HepG2 (cell line): ENCODE results near the gene GPR149. TPM values are rescaled to one million over a fixed set of nuclear protein-coding genes. Genes with fewer than 3 reads are reported as not detected.

ENCODE experiments used
- ATAC-seq: fragments of 200-7000 bp; cut with Tn5 transposase; 3 replicates; pipeline ENCODE4 v1.9.1; 2020; ENCODE audit warnings: mild to moderate bottlenecking, moderate library complexity
- BruUV-seq: library from RNA; stranded (reverse); fragments of 400-500 nt; replicated peaks from 2 replicates; lab custom pipeline; 2021; lab: Mats Ljungman, UMichigan
- CTCF ChIA-PET: fragments of 300-600 bp; formaldehyde crosslinking; extraction: SDS; loops from one replicate; lab custom pipeline; 2021; ENCODE audit warnings: low total read pairs, inconsistent platforms, low intra/inter-chr PET ratio; lab: Yijun Ruan, JAX
- POLR2A ChIA-PET: fragments of 350-600 bp; sonication (Branson Sonifier 250); formaldehyde crosslinking; loops from one replicate; lab custom pipeline; 2020; ENCODE audit warnings: antibody characterized with exemption, inconsistent platforms; lab: Yijun Ruan, JAX
- DNase-seq: peaks from one replicate; pipeline ENCODE4 v3.0.0-alpha.2; 2015; ENCODE audit warnings: low spot score
- FAIRE-seq: peaks from 3 replicates; lab custom pipeline; 2011; peaks lifted over from hg19 to GRCh38; lab: Jason Lieb, UNC
- H2AFZ ChIP-seq: one replicate; pipeline ENCODE4 v1.6.1; 2011; ENCODE audit warnings: low read length, inconsistent platforms
- H3K27ac ChIP-seq: fragments of 300-600 bp; 3 replicates; pipeline ENCODE4 v1.8.0; 2011; ENCODE audit warnings: mixed run types, mild to moderate bottlenecking, mixed read lengths, low read length, inconsistent platforms; ENCODE audit not compliant: insufficient read depth; ENCODE audit errors: extremely low read length
- H3K27me3 ChIP-seq, 2 experiments: fragments of 200-600 bp in 1 of 2; 2 replicates in 1 of 2; 3 replicates in 1 of 2; pipeline versions ENCODE4 v1.6.0 to v1.8.0; 2011; ENCODE audit warnings: low read length in 2 of 2, mild to moderate bottlenecking in 2 of 2, moderate library complexity in 2 of 2, inconsistent platforms in 1 of 2; ENCODE audit not compliant: insufficient read depth in 2 of 2, control insufficient read depth in 1 of 2
- H3K36me3 ChIP-seq, 2 experiments: fragments of 200-600 bp in 1 of 2; replicated peaks in 1 of 2; 2 replicates in 1 of 2; 3 replicates in 1 of 2; pipeline versions ENCODE4 v1.5.1 to v1.8.0; 2011; ENCODE audit warnings: low read length in 2 of 2, inconsistent platforms in 1 of 2; ENCODE audit not compliant: insufficient read depth in 2 of 2, control insufficient read depth in 1 of 2
- H3K4me1 ChIP-seq: 2 replicates; pipeline ENCODE4 v1.5.1; 2012; ENCODE audit warnings: low read length, inconsistent platforms; ENCODE audit not compliant: insufficient read depth
- H3K4me2 ChIP-seq: 2 replicates; pipeline ENCODE4 v1.6.0; 2011; ENCODE audit warnings: low read depth, low read length, inconsistent platforms
- H3K4me3 ChIP-seq, 3 experiments: fragments of 200-600 bp in 1 of 3; sonication (generic), shearing (Covaris generic) in 1 of 3; replicated peaks in 1 of 3; 2 replicates each; pipeline ENCODE4 v1.5.1; 2011 to 2016; ENCODE audit warnings: low read length in 3 of 3, inconsistent platforms in 2 of 3, low read depth in 2 of 3, mild to moderate bottlenecking in 2 of 3, control low read depth in 1 of 3, mixed read lengths in 1 of 3; ENCODE audit not compliant: insufficient read depth in 1 of 3
- H3K79me2 ChIP-seq: one replicate; pipeline ENCODE4 v1.6.1; 2011; ENCODE audit warnings: low read length, inconsistent platforms; ENCODE audit not compliant: insufficient read depth
- H3K9ac ChIP-seq: 2 replicates; pipeline ENCODE4 v1.6.0; 2011; ENCODE audit warnings: mild to moderate bottlenecking, low read depth, low read length, inconsistent platforms; ENCODE audit not compliant: insufficient read depth
- H3K9me3 ChIP-seq: 2 replicates; pipeline ENCODE4 v1.5.1; 2012; ENCODE audit warnings: mild to moderate bottlenecking, low read length
- H4K20me1 ChIP-seq: 2 replicates; pipeline ENCODE4 v1.6.0; 2011; ENCODE audit warnings: inconsistent platforms, mild to moderate bottlenecking, low read length, moderate library complexity; ENCODE audit not compliant: insufficient read depth
- BCL6 ChIP-seq: IDR thresholded peaks from 2 replicates; pipeline ENCODE4 v1.6.1; 2016; ENCODE audit warnings: missing genetic modification reagents, missing compliant biosample characterization
- NFRKB ChIP-seq: fragments of 450-650 bp; IDR thresholded peaks from 2 replicates; pipeline ENCODE4 v1.6.1; 2017
- PHF5A ChIP-seq: IDR thresholded peaks from one replicate; pipeline ENCODE4 v1.6.1; 2018; ENCODE audit warnings: low read depth, missing genetic modification reagents; ENCODE audit not compliant: unreplicated experiment
- PRDM15 ChIP-seq: sonication (generic); formaldehyde crosslinking; IDR thresholded peaks from 2 replicates; pipeline ENCODE4 v1.4.0; 2020; ENCODE audit warnings: missing genetic modification reagents
- RBM39 ChIP-seq: fragments of 200-400 bp; formaldehyde crosslinking; IDR thresholded peaks from one replicate; pipeline ENCODE4 v1.6.1; 2018; ENCODE audit warnings: antibody characterized with exemption, mild to moderate bottlenecking, low read depth, low read length; ENCODE audit not compliant: poor library complexity, severe bottlenecking
- SP2 ChIP-seq: sonication (generic); formaldehyde crosslinking; IDR thresholded peaks from 2 replicates; pipeline ENCODE4 v1.5.1; 2020; ENCODE audit warnings: mild to moderate bottlenecking, missing genetic modification reagents
- SRY ChIP-seq: sonication (generic); formaldehyde crosslinking; IDR thresholded peaks from 2 replicates; pipeline ENCODE4 v1.8.0; 2022; ENCODE audit warnings: mild to moderate bottlenecking, missing genetic modification reagents
- TCF7 ChIP-seq: sonication (generic); IDR thresholded peaks from 2 replicates; pipeline ENCODE4 v1.6.1; 2016; ENCODE audit warnings: antibody characterized with exemption, low read depth
- TERF1 ChIP-seq: sonication (generic); formaldehyde crosslinking; IDR thresholded peaks from 2 replicates; pipeline ENCODE4 v1.8.0; 2022; ENCODE audit warnings: mild to moderate bottlenecking, missing genetic modification reagents, moderate library complexity
- TFDP1 ChIP-seq: IDR thresholded peaks from 2 replicates; pipeline ENCODE4 v1.6.1; 2016; ENCODE audit warnings: missing compliant biosample characterization, missing genetic modification reagents, borderline replicate concordance
- THRA ChIP-seq: sonication (generic); formaldehyde crosslinking; IDR thresholded peaks from 2 replicates; pipeline ENCODE4 v1.4.0; 2020; ENCODE audit warnings: missing genetic modification reagents, borderline replicate concordance
- ZNF335 ChIP-seq: sonication (generic); formaldehyde crosslinking; IDR thresholded peaks from 2 replicates; pipeline ENCODE4 v1.4.0; 2020; ENCODE audit warnings: missing genetic modification reagents
- ZNF724P ChIP-seq: sonication (generic); formaldehyde crosslinking; IDR thresholded peaks from 2 replicates; pipeline ENCODE4 v1.8.0; 2022; ENCODE audit warnings: missing genetic modification reagents, borderline replicate concordance
- ZNF800 ChIP-seq: sonication (generic); formaldehyde crosslinking; IDR thresholded peaks from 2 replicates; pipeline ENCODE4 v1.4.0; 2020; ENCODE audit warnings: missing genetic modification reagents
- WGBS: methylation state at CpG from one replicate; pipeline ENCODE4 v1.1.6; 2017; ENCODE audit warnings: low lambda C conversion rate; 5-methylcytosine and 5-hydroxymethylcytosine counted together
- in situ Hi-C: cut with HindIII; loops from 2 replicates; pipeline ENCODE4 v1.10.0; 2017; ENCODE audit warnings: low pct_unique_long_range_greater_than_20kb; ENCODE audit not compliant: extremely low pct_ligation_motif_present
- intact Hi-C: fragments of 100-400 bp; cut with micrococcal nuclease; formaldehyde crosslinking; loops from one replicate; pipeline ENCODE4 v1.10.0; 2022; ENCODE audit not compliant: unreplicated experiment
- polyA plus RNA-seq, 8 experiments: library from polyadenylated mRNA; depleted of rRNA in 3 of 8; stranded (reverse) in 7 of 8; unstranded in 1 of 8; fragments of >200 nt; fragmentation: Illumina TruSeq in 4 of 8; extraction: Trizol in 4 of 8; gene quantifications; 2 replicates each; pipeline versions ENCODE4 v1.2.1 to v1.2.3, GENCODE V29; 2011 to 2016; ENCODE audit warnings: low read depth in 4 of 8, missing spikeins in 1 of 8, mixed read lengths in 1 of 8; ENCODE audit not compliant: insufficient read depth in 1 of 8
- total RNA-seq, 5 experiments: library from RNA; depleted of rRNA; stranded (reverse); fragments of >200 nt; fragmentation: Illumina TruSeq; extraction: Trizol; gene quantifications; 2 replicates each; pipeline ENCODE4 v1.2.3, GENCODE V29; 2016; ENCODE audit warnings: low read depth in 1 of 5

The GPR149 gene
- total and polyA plus RNA-seq, 2 of the 13 experiments (the other 11 are each of a cell fraction or from before 2014, with no cell fraction given): not detected

- Histone ChIP-seq H3K4me2 (no peak overlapping the region), H3K36me3 (peaks cover 0 to 20% of the 10 kb centered on the region in 2 experiments; a peak in 4 of 5 replicates), H3K79me2 (peaks cover 59% of the 10 kb centered on the region), H3K4me1 (peaks cover 37% of the 10 kb centered on the region), H3K9ac (no peak overlapping the region), H4K20me1 (peaks cover 18% of the 10 kb centered on the region), H3K4me3 (no peak overlapping the region), H3K27me3 (no peaks in the 10 kb centered on the region), H2AFZ (no peak overlapping the region), H3K9me3 (no peaks in the 10 kb centered on the region), H3K27ac (no peak overlapping the region)
- CTCF ChIA-PET: no interaction called here
- BruUV-seq: no TSS peak
- 96% methylated on average over 5 of the region's 5 CpGs for WGBS
- FAIRE-seq (no peak), DNase-seq (no peak), ATAC-seq (no peak)
- intact Hi-C loops (no loop called here), in situ Hi-C loops (no loop called here)
- POLR2A ChIA-PET: no interaction called here
- TF ChIP-seq TFDP1 (CRISPR knock-in tag): no peak
- no peak for TF ChIP-seq PHF5A (CRISPR knock-in tag)
- TF ChIP-seq TCF7: no peak
- TF ChIP-seq ZNF800 (CRISPR knock-in tag): no peak
- no peak for TF ChIP-seq THRA
- no peak for TF ChIP-seq TERF1
- no peak for TF ChIP-seq ZNF335 (CRISPR knock-in tag)
- TF ChIP-seq RBM39: no peak
- TF ChIP-seq ZNF724P (CRISPR knock-in tag): no peak
- TF ChIP-seq SRY (CRISPR knock-in tag): no peak
- no peak for TF ChIP-seq SP2 (CRISPR knock-in tag)
- TF ChIP-seq PRDM15 (CRISPR knock-in tag): no peak
- no peak for TF ChIP-seq BCL6 (CRISPR knock-in tag)
- TF ChIP-seq NFRKB: no peak
Observed at GRCh38 chr3:154316974-154317767, 112.8 kb downstream of the GPR149 start.
